GM13977 (cell line): ENCODE results near the gene CRELD2.

Experiments used
- DNase-seq: peaks from one replicate; pipeline ENCODE4 v3.0.0; 2012; ENCODE audit warnings: low spot score
- in situ Hi-C: fragments of 300-500 bp; cut with MboI; formaldehyde crosslinking; loops from one replicate; pipeline ENCODE4 v1.12.0; 2022; ENCODE audit warnings: low sequenced_read_pairs, low pct_unique_long_range_greater_than_20kb, mixed read lengths, inconsistent platforms; ENCODE audit not compliant: unreplicated experiment
- TF ChIP-seq, protein P1 (sequence below): IDR thresholded peaks from 2 replicates; pipeline ENCODE4 v1.5.1; 2012; ENCODE audit warnings: mild to moderate bottlenecking, control low read depth; ENCODE audit not compliant: insufficient read depth; ENCODE audit errors: extremely low read depth, missing control alignments

CRELD2 gene

GRCh38 chr22:49909476-49910205, 8.8 kb upstream of the CRELD2 start:
- in situ Hi-C loops: no loop called here
- TF ChIP-seq, protein P1, sequence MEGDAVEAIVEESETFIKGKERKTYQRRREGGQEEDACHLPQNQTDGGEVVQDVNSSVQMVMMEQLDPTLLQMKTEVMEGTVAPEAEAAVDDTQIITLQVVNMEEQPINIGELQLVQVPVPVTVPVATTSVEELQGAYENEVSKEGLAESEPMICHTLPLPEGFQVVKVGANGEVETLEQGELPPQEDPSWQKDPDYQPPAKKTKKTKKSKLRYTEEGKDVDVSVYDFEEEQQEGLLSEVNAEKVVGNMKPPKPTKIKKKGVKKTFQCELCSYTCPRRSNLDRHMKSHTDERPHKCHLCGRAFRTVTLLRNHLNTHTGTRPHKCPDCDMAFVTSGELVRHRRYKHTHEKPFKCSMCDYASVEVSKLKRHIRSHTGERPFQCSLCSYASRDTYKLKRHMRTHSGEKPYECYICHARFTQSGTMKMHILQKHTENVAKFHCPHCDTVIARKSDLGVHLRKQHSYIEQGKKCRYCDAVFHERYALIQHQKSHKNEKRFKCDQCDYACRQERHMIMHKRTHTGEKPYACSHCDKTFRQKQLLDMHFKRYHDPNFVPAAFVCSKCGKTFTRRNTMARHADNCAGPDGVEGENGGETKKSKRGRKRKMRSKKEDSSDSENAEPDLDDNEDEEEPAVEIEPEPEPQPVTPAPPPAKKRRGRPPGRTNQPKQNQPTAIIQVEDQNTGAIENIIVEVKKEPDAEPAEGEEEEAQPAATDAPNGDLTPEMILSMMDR: no peak
- DNase-seq: no peak

DNA sequence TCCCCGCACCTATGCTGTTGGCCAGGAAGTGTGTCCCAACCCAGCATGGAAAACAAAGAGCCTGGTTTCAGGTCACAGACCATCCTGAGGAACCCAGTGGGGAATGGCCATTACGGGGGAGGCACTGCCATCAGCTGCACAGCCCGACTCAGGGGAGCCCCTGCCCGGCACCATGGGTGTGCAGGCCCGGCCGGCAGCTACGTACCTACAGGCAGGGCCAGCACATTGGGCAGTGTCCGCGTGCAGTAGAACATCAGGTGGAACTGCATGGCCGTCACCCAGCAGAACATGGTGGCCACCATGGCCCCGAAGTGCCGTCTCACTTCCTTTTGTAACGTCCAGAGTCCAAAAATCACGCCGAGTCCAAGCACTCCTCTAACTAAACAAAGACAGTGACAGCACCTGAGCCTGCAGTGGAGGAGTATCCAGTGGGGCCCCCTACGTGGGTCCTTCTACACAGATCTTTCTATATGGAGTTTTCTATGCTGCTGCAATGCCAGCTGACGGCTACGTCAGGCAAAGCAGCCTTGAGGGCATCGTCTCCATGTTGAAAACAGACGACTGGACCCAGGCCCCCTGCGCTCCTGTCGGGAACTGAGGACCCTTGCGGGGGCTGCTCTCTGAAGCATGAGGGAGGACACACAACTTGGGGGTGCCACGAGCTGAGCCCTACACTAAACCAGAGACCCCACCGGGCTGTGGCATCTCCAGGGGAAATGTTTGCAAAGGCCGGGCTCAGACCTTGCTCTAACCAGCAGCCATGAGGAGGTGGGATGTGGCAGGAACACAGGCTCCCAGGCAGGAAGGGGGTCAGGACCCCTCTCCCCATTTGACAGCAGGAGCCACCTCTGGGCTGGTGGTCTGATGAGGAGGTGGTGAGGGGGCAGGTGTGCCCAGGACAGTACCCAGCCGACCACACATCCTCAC, 7.9 kb upstream of the CRELD2 start:
- TF ChIP-seq, protein P1: no peak
- in situ Hi-C loops: no loop called here

DNA sequence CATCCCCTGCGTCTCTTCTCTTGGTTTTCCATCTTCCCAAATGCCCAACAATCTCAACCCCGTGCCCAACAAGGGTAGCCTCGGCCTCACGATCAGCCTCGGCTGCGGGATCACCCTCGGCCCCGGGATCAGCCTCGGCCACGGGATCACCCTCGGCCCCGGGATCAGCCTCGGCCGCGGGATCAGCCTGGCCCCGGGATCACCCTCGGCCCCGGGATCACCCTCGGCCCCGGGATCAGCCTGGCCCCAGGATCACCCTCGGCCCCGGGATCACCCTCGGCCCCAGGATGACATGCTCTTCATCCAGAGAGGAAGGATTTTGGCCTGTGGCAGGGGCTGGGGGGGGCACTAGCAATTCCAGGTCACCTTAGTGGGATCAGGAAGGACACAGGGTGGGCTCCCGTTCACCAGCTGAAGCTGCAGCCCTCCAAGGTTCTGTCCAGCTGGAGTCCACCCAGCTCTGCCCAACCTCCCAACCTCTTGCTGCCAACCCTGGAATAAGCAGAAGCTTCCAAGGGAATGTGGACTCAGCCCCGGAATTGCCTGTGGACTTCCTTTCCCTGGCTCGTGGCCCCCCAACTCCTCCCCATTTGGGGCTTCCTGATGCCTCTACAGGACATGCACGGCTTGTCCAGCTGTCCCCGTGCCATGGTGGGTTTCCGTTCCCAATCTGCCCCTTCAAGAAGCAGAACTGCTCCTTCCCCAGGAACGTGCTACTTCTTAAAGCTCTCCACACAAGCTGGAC, 6.4 kb upstream of the CRELD2 start:
- DNase-seq: no peak
- in situ Hi-C loops: no loop called here
- TF ChIP-seq, protein P1: no peak

More for the DNA sequence above, 7.9 kb upstream of the CRELD2 start:
- no peak for DNase-seq

GRCh38 chr22:49913026-49913425, 5.4 kb upstream of the CRELD2 start:
- TF ChIP-seq, protein P1: no peak
- in situ Hi-C loops: no loop called here
- DNase-seq: no peak

DNA sequence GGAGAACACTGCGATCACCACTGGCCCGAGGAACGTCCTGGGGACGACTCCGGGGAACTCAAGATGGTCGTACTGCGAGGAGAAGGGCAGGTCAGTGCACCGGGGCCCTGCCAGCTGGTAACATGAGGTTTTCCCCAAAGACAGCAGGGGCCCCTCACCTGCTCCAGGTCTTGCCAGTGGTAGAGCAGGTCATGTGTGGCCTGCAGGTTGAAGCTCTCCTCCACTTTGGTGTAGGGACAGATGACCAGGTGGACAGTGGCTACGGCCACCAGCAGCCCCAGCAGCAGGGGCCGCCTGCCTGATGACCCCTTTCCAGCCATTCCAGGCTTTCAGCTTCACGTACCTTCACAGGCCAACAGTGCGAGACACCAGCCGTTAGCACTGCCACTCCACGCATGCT, 5.0 kb upstream of the CRELD2 start:
- TF ChIP-seq, protein P1: no peak

GRCh38 chr22:49914256-49914655, 4.2 kb upstream of the CRELD2 start:
- no peak for DNase-seq
- in situ Hi-C loops: no loop called here
- TF ChIP-seq, protein P1: no peak

More for the DNA sequence above, 5.0 kb upstream of the CRELD2 start:
- in situ Hi-C loops: no loop called here
- no peak for DNase-seq
